Natural killer cell (primary cell): ENCODE measurements around the gene GSS. TPM values are rescaled to one million over a fixed set of nuclear protein-coding genes. Genes with fewer than 3 reads are reported as not detected.

Experiments
- ATAC-seq, 3 donors: fragments of 150-1000 bp in 2 of 3; fragments of 200-7000 bp in 1 of 3; cut with Tn5 transposase; 1 replicate in 1 of 3; 2 replicates in 2 of 3; pipeline ENCODE4 v1.10.0; 2021; ENCODE audit warnings: mild to moderate bottlenecking in 2 of 3, moderate library complexity in 2 of 3
- DNase-seq, 2 donors: peaks; one replicate each; pipeline versions ENCODE4 v3.0.0 to v3.0.0-alpha.2; 2013 to 2021; ENCODE audit warnings: mixed read lengths in 1 of 2
- H3K27ac ChIP-seq: one replicate; pipeline ENCODE4 v1.5.1; 2013; ENCODE audit warnings: mild to moderate bottlenecking, low read length
- H3K27me3 ChIP-seq: one replicate; pipeline ENCODE4 v1.6.1; 2013; ENCODE audit warnings: low read length; ENCODE audit not compliant: control insufficient read depth, insufficient read depth
- H3K36me3 ChIP-seq: one replicate; pipeline ENCODE4 v1.6.1; 2013; ENCODE audit warnings: low read length; ENCODE audit not compliant: control insufficient read depth, insufficient read depth
- H3K4me1 ChIP-seq: one replicate; pipeline ENCODE4 v1.6.1; 2013; ENCODE audit warnings: low read length; ENCODE audit not compliant: control insufficient read depth, insufficient read depth
- H3K4me3 ChIP-seq: one replicate; pipeline ENCODE4 v1.5.1; 2013; ENCODE audit warnings: low read length
- H3K9me3 ChIP-seq: one replicate; pipeline ENCODE4 v1.6.1; 2013; ENCODE audit warnings: low read length; ENCODE audit not compliant: control insufficient read depth, insufficient read depth
- H3K27ac Mint-ChIP-seq, 2 donors: one replicate each; pipeline ENCODE4 v1.8.0; 2022; ENCODE audit warnings: mild to moderate bottlenecking in 2 of 2, mixed read lengths in 2 of 2, moderate library complexity in 1 of 2
- H3K27me3 Mint-ChIP-seq, 2 donors: one replicate each; pipeline ENCODE4 v1.8.0; 2022; ENCODE audit warnings: low read depth in 2 of 2, mixed read lengths in 2 of 2
- H3K36me3 Mint-ChIP-seq: one replicate; pipeline ENCODE4 v1.8.0; 2022; ENCODE audit warnings: mixed read lengths
- H3K4me1 Mint-ChIP-seq, 2 donors: one replicate each; pipeline ENCODE4 v1.8.0; 2022; ENCODE audit warnings: mixed read lengths in 2 of 2
- H3K4me3 Mint-ChIP-seq: one replicate; pipeline ENCODE4 v1.8.0; 2022; ENCODE audit warnings: mild to moderate bottlenecking, moderate library complexity, mixed read lengths
- H3K9me3 Mint-ChIP-seq, 2 donors: one replicate each; pipeline ENCODE4 v1.8.0; 2022; ENCODE audit warnings: mixed read lengths in 2 of 2
- CTCF ChIP-seq: fragments of 200-600 bp; IDR thresholded peaks from one replicate; pipeline ENCODE4 v1.8.0; 2022; ENCODE audit warnings: antibody characterized with exemption
- WGBS: methylation state at CpG from one replicate; pipeline ENCODE4 v1.1.7; 2013; ENCODE audit warnings: missing lambda C conversion rate; ENCODE audit not compliant: insufficient coverage; 5-methylcytosine and 5-hydroxymethylcytosine counted together
- intact Hi-C: fragments of 100-400 bp; cut with micrococcal nuclease; formaldehyde crosslinking; loops from one replicate; pipeline ENCODE4 v1.14.2; 2022
- total RNA-seq, 4 donors: library from RNA; stranded (reverse); fragments of 120-200 nt in 1 of 4; gene quantifications; one replicate each; pipeline versions ENCODE4 v1.2.3 to v1.2.4, GENCODE V29; 2013 to 2022

The GSS gene
- total RNA-seq, 3 donors from 2014 or later (not counting 1 experiment from before 2014, with no cell fraction given), result 27.4 to 35.4 (median 30.3) TPM

DNA sequence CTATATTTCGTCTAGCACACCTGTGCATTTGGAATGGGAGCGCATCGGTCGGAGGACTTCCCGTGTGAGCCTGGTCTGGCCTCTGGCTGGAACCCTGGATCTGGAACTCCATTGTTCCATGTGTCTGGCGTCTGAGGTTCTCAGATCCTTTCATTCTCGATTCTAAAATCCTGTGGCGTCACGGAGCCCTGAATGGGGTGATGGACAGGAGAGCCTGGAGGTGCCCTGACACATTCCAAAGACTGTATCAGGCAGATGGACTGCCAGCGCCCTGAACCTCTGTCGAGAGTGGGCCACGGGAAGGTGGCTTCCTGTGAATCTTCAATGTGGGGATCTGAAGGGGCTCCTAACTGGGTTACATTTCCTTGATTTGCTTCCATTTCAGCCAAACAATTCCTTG is 20.7 kb upstream of the GSS start:
- H3K4me1 Mint-ChIP-seq, result no peaks in the 10 kb centered on the region
- ATAC-seq (no peak), DNase-seq (no peak)
- no peaks in the 10 kb centered on the region for H3K36me3 Mint-ChIP-seq
- Histone ChIP-seq H3K4me1 (no peaks in the 10 kb centered on the region), H3K9me3 (no peaks in the 10 kb centered on the region), H3K27me3 (no peaks in the 10 kb centered on the region), H3K36me3 (no peaks in the 10 kb centered on the region), H3K4me3 (no peak overlapping the region), H3K27ac (no peak overlapping the region)
- H3K9me3 Mint-ChIP-seq, result no peaks in the 10 kb centered on the region
- intact Hi-C loops, result no loop called here
- peaks cover 0 to 7% of the 10 kb centered on the region in 2 donors for H3K27me3 Mint-ChIP-seq
- WGBS, result 86% methylated on average over 12 of the region's 12 CpGs
- no peak overlapping the region for H3K27ac Mint-ChIP-seq
- TF ChIP-seq CTCF, result no peak
- H3K4me3 Mint-ChIP-seq, result no peak overlapping the region

- ATAC-seq, result no peak
- H3K4me1 ChIP-seq, result no peaks in the 10 kb centered on the region
- Mint-ChIP-seq H3K4me1 (no peaks in the 10 kb centered on the region), H3K27ac (no peak overlapping the region), H3K9me3 (no peaks in the 10 kb centered on the region), H3K36me3 (no peaks in the 10 kb centered on the region), H3K4me3 (no peak overlapping the region), H3K27me3 (peaks cover 0 to 7% of the 10 kb centered on the region in 2 donors)
- intact Hi-C loops, result no loop called here
- no peaks in the 10 kb centered on the region for H3K27me3 ChIP-seq
- WGBS, result 71% methylated on average over 4 of the region's 4 CpGs
- no peaks in the 10 kb centered on the region for H3K9me3 ChIP-seq
- H3K4me3 ChIP-seq, result no peak overlapping the region
- no peaks in the 10 kb centered on the region for H3K36me3 ChIP-seq
- DNase-seq, result no peak
- H3K27ac ChIP-seq, result no peak overlapping the region
- no peak for TF ChIP-seq CTCF
Measured at GRCh38 chr20:34974246-34974645, 18.6 kb upstream of the GSS start.

- no peaks in the 10 kb centered on the region for H3K4me1 ChIP-seq
- 87% methylated on average over 10 of the region's 10 CpGs for WGBS
- Mint-ChIP-seq H3K27me3 (peaks cover 0 to 4% of the 10 kb centered on the region in 2 donors), H3K9me3 (no peaks in the 10 kb centered on the region), H3K4me1 (no peaks in the 10 kb centered on the region), H3K27ac (no peak overlapping the region), H3K4me3 (no peak overlapping the region), H3K36me3 (no peaks in the 10 kb centered on the region)
- H3K9me3 ChIP-seq, result no peaks in the 10 kb centered on the region
- no peak overlapping the region for H3K27ac ChIP-seq
- ATAC-seq (no peak), DNase-seq (no peak)
- no peaks in the 10 kb centered on the region for H3K36me3 ChIP-seq
- TF ChIP-seq CTCF, result no peak
- intact Hi-C loops, result no loop called here
- no peaks in the 10 kb centered on the region for H3K27me3 ChIP-seq
- no peak overlapping the region for H3K4me3 ChIP-seq
Measured at GRCh38 chr20:34971561-34972235, 16.1 kb upstream of the GSS start.
